NCI-H2171 (cell line): ENCODE measurements around the gene ABCC10.
"Not testable (repeated sequence)": the region's sequence is repeated elsewhere in the genome, so short reads cannot be mapped to it uniquely, and the experiment has no call there.

Experiments used
- DNase-seq: peaks from one replicate; lab custom pipeline; 2025; lab: John Stamatoyannopoulos, UW

Gene ABCC10

DNA sequence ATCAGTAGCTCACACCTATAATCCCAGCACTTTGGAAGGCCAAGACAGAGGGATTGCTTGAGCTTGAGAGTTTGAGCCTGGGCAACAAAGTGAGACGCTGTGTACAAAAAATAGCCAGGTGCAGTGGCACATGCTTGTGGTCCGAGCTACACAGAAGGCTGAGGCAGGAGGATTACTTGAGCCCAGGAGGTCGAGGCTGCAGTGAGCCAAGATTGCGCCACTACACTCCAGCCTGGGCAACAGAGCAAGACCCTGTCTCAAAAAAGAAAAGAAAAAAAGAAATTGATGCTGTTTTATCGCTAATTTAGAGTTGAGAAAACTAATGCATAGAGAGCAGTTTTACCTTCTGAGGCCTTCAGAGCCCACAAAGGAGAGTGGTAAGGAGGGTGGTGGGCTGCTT is 71.0 kb downstream of the ABCC10 start:
- DNase-seq, result not testable (repeated sequence)

- no peak for DNase-seq
Measured at GRCh38 chr6:43499028-43499815, 71.9 kb downstream of the ABCC10 start.
